Activated naive CD4-positive, alpha-beta T cell treated with anti-CD3 and anti-CD28 coated beads, Interleukin-2, amount 10 ng/mL, durations not matched to agents 7 days and 5 days (primary cell): ENCODE results near the gene PRR5.

ENCODE experiments used
- CTCF ChIA-PET: fragments of 350-600 bp; sonication (Branson Sonifier 250); formaldehyde crosslinking; loops from one replicate; lab custom pipeline; 2021; ENCODE audit warnings: antibody characterized with exemption; lab: Charles Lee
- DNase-seq: peaks from one replicate; pipeline ENCODE4 v3.0.0-alpha.2; 2020
- H3K27ac Mint-ChIP-seq: one replicate; pipeline ENCODE4 v1.8.0; 2021; ENCODE audit warnings: mild to moderate bottlenecking, moderate library complexity, mixed read lengths
- H3K27me3 Mint-ChIP-seq: one replicate; pipeline ENCODE4 v1.8.0; 2021; ENCODE audit warnings: mild to moderate bottlenecking, mixed read lengths
- H3K36me3 Mint-ChIP-seq: one replicate; pipeline ENCODE4 v1.8.0; 2021; ENCODE audit warnings: mixed read lengths
- H3K4me1 Mint-ChIP-seq: one replicate; pipeline ENCODE4 v1.8.0; 2021; ENCODE audit warnings: mixed read lengths
- H3K4me3 Mint-ChIP-seq: one replicate; pipeline ENCODE4 v1.8.0; 2021; ENCODE audit warnings: mild to moderate bottlenecking, moderate library complexity, mixed read lengths
- H3K9me3 Mint-ChIP-seq: one replicate; pipeline ENCODE4 v1.8.0; 2021; ENCODE audit warnings: mixed read lengths

The PRR5 gene

DNA sequence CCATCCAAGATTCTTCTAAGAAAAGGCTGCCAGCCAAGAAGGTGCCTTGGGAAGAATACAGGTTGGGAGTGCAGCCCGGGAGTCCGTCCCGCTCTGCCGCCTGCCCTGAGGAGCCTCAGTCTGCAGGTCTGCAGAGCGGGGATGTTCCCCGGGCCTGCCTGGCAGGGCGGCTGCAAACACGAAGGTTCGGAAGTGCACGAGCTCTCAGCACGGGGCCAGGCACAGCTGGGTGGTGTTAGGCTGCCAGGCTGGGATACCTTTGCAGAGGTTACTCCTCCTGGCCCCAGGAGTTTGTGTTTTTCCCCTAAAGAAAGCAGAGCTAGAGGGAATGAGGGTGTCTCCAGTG lies 9.4 kb upstream of the PRR5 start:
- Mint-ChIP-seq H3K36me3 (no peaks in the 10 kb centered on the region), H3K4me1 (peaks cover under 1% of the 10 kb centered on the region), H3K4me3 (no peak overlapping the region), H3K27ac (no peak overlapping the region), H3K9me3 (no peaks in the 10 kb centered on the region), H3K27me3 (peaks cover 9% of the 10 kb centered on the region)
- DNase-seq = no peak
- CTCF ChIA-PET = no interaction called here

DNA sequence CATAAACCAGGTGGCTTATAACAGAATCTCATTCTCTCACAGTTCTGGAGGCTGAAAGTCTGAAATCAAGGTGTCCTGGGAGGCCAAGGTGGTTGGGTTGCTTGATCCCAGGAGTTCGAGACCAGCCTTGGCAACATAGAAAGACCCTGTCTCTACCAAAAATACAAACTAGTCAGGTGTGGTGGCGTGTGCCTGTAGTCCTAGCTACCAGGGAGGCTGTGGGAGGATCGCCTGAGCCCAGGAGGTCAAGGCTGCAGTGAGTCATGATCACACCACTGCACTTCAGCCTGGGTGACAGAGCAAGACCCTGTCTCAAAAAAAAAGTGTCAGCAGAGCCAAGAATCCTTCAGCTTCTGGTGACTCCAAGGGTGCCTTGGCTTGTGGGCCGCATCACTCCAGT lies 8.9 kb upstream of the PRR5 start:
- CTCF ChIA-PET = no interaction called here
- H3K27ac Mint-ChIP-seq = no peak overlapping the region
- no peaks in the 10 kb centered on the region for H3K36me3 Mint-ChIP-seq
- no peaks in the 10 kb centered on the region for H3K4me1 Mint-ChIP-seq
- H3K4me3 Mint-ChIP-seq = no peak overlapping the region
- DNase-seq = no peak
- H3K9me3 Mint-ChIP-seq = no peaks in the 10 kb centered on the region
- H3K27me3 Mint-ChIP-seq = peaks cover 13% of the 10 kb centered on the region

DNA sequence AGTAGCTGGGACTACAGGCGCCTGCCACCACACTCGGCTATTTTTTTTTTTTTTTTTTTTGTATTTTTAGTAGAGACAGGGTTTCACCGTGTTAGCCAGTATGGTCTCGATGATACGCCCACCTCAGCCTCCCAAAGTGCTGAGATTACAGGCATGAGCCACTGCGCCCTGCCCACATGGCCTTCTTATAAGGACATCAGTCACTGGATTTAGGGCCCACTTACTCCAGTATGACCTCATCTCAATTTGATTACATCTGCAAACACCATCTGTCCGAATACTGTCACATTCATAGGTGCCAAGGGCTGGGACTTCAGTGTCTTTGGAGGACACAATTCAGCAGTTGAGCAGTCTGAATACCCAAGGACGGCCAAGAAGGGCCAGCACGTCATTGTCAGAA lies 8.2 kb upstream of the PRR5 start:
- CTCF ChIA-PET = interaction anchor here (1.0 to 5.6 kb wide), 2 partner anchors 41 to 43 kb away, joined by 4 to 28 read pairs; no protein-coding TSS in a partner anchor
- H3K9me3 Mint-ChIP-seq = no peaks in the 10 kb centered on the region
- no peaks in the 10 kb centered on the region for H3K4me1 Mint-ChIP-seq
- H3K27me3 Mint-ChIP-seq = peaks cover 15% of the 10 kb centered on the region
- H3K36me3 Mint-ChIP-seq = no peaks in the 10 kb centered on the region
- H3K27ac Mint-ChIP-seq = no peak overlapping the region
- DNase-seq = no peak
- no peak overlapping the region for H3K4me3 Mint-ChIP-seq

GRCh38 chr22:44697423-44698141 lies 4.4 kb upstream of the PRR5 start:
- Mint-ChIP-seq H3K9me3 (no peaks in the 10 kb centered on the region), H3K4me3 (no peak overlapping the region), H3K36me3 (no peaks in the 10 kb centered on the region), H3K27ac (no peak overlapping the region), H3K4me1 (peaks cover 9% of the 10 kb centered on the region), H3K27me3 (peaks cover 26% of the 10 kb centered on the region)
- CTCF ChIA-PET = interaction anchor here (1.1 to 5.6 kb wide), 4 partner anchors 13 to 37 kb away, joined by 5 to 28 read pairs (median 8); no protein-coding TSS in a partner anchor
- DNase-seq = peak; percentile 88

DNA sequence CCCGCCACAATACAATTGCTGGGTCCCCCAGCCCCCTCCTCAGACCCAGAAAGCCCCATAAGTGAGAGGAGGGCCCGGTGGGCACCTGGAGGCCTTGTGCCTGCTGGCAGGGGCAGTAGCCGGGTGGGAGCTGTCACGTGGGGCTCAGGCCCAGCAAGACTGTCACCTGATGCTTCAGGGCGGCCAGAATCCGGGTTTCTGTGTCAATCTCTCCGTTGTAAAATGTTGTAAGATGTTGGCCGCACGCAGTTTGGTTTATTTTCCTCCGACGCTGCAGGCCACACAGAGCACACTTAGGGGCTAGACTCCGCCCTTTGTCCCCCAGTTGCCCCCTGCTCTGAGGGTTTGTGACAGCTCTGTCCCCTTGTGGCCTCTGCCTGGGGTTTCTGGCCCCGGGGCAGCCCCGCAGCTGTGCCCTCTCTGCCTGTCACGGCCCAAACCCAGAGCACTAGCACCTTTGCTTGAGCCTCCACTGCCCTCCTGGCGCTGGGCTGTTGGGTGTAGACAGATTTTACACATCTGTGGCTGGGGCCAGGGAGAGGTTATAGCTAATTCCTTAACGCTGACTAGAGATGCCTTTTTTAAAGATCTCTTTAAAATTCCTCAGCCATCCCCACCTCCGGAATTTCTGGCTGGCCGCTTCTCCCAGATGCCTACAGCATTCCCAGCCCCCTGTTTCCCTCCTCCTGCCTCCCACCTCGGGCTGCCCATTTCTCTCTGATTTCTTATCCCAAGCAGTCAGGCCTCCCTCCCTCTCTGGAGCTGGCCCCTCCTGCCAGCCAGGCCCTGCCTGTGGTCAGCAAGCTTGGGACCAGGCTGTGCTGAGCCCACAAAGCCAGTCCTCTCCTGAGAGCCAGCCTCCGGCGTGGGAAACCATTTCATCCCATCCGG lies 3.2 kb upstream of the PRR5 start:
- DNase-seq = no peak
- Mint-ChIP-seq H3K4me3 (no peak overlapping the region), H3K27me3 (peaks cover 37% of the 10 kb centered on the region), H3K36me3 (no peaks in the 10 kb centered on the region), H3K9me3 (no peaks in the 10 kb centered on the region), H3K4me1 (peaks cover 20% of the 10 kb centered on the region), H3K27ac (no peak overlapping the region)
- CTCF ChIA-PET = interaction anchor here (0.9 to 5.6 kb wide), 4 partner anchors 14 to 36 kb away, joined by 3 to 28 read pairs (median 6); no protein-coding TSS in a partner anchor

- Mint-ChIP-seq H3K27me3 (peaks cover 46% of the 10 kb centered on the region), H3K27ac (no peak overlapping the region)
Observed at GRCh38 chr22:44700456-44700855, 1.5 kb upstream of the PRR5 start.

DNA sequence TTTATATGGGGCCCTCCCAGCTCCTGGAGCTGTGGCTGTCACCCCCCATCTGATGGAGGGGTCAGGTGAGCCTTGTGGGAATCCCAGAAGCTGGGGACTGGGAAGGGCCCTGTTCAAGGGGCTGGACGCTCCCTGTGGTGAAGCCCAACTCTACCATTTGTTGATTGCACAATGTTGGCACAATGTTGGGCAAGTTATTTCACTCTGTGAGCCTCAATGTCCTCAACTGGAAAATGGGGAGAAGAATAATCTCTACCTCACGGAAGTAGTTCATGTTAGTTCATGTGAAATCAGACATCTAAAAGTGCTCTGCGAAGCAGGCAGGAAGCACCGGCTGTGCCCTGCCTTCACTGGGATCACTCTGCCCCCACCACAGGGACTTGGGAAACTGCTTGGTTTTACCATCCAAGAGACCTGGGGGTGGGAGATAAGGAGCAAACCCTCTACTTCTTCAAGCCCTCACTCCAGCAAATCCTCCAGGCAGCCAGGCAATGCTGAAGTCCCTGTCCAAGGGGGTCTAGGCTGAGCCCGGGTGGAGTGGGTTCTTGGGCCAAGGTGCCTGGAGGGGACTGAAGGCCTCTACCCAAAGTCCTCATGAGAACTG lies 715 bp upstream of the PRR5 start:
- CTCF ChIA-PET = no interaction called here
- Mint-ChIP-seq H3K4me3 (peak overlapping the region; percentile 60), H3K9me3 (no peaks in the 10 kb centered on the region)

More at GRCh38 chr22:44700456-44700855, 1.5 kb upstream of the PRR5 start:
- CTCF ChIA-PET = interaction anchor here (1.2 kb wide), 1 partner anchor 35 kb away, joined by 7 read pairs; no protein-coding TSS in a partner anchor
- H3K36me3 Mint-ChIP-seq = peaks cover 3% of the 10 kb centered on the region
- H3K4me3 Mint-ChIP-seq = no peak overlapping the region
- peaks cover 21% of the 10 kb centered on the region for H3K4me1 Mint-ChIP-seq
- no peaks in the 10 kb centered on the region for H3K9me3 Mint-ChIP-seq
- no peak for DNase-seq

DNA sequence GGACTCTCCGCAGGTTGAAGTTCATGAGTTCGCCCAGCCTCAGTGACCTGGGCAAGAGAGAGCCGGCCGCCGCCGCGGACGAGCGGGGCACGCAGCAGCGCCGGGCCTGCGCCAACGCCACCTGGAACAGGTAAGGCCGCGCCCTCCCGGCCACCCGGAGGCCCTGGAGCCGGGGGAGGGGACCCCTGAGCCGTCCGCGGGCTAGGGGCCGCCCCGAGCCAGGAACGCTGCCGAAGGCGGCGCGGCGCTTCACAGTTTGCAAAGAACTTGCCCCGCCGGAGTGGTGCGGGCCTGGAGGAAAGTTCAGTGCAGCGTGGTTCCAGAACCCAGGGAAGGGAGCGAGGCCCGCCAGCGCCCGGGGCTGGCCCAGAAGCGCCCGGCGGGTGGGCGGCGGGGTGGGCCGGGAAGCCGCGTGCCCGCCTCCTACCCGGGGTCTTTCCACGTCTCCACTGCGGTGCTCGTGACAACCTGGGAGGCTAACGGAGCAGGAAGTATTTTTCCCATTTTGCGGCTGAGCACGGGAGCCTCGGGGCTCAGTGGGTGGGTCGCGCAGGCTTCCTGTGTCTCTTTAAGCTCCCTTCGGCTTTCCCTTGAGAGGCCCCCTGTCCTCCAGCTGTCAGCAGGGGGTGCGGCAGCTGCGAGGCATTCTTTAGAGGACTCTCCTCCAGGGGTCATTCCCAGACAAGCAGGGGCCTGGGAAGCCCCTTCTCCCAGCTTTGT lies 635 bp downstream of the PRR5 start:
- H3K27me3 Mint-ChIP-seq = peaks cover 37% of the 10 kb centered on the region
- H3K4me3 Mint-ChIP-seq = peak overlapping the region; percentile 70
- H3K27ac Mint-ChIP-seq = no peak overlapping the region
- no peaks in the 10 kb centered on the region for H3K9me3 Mint-ChIP-seq
- peaks cover 3% of the 10 kb centered on the region for H3K36me3 Mint-ChIP-seq
- CTCF ChIA-PET = interaction anchor here (0.6 kb wide), 1 partner anchor 51 kb away, joined by 3 read pairs; no protein-coding TSS in a partner anchor
- peaks cover 21% of the 10 kb centered on the region for H3K4me1 Mint-ChIP-seq
- DNase-seq = peak; percentile 52

More for the DNA sequence above, 715 bp upstream of the PRR5 start:
- peaks cover 3% of the 10 kb centered on the region for H3K36me3 Mint-ChIP-seq
- H3K27me3 Mint-ChIP-seq = peaks cover 43% of the 10 kb centered on the region
- H3K27ac Mint-ChIP-seq = peak overlapping the region; percentile 81
- DNase-seq = no peak
- peaks cover 21% of the 10 kb centered on the region for H3K4me1 Mint-ChIP-seq

GRCh38 chr22:44703255-44703870 lies 1.4 kb downstream of the PRR5 start:
- peaks cover 21% of the 10 kb centered on the region for H3K4me1 Mint-ChIP-seq
- DNase-seq = no peak
- peak overlapping the region; percentile 70 for H3K4me3 Mint-ChIP-seq
- H3K27me3 Mint-ChIP-seq = peaks cover 31% of the 10 kb centered on the region
- no peak overlapping the region for H3K27ac Mint-ChIP-seq
- CTCF ChIA-PET = interaction anchor here (0.6 kb wide), 1 partner anchor 50 kb away, joined by 3 read pairs; no protein-coding TSS in a partner anchor
- peaks cover 3% of the 10 kb centered on the region for H3K36me3 Mint-ChIP-seq
- H3K9me3 Mint-ChIP-seq = no peaks in the 10 kb centered on the region

DNA sequence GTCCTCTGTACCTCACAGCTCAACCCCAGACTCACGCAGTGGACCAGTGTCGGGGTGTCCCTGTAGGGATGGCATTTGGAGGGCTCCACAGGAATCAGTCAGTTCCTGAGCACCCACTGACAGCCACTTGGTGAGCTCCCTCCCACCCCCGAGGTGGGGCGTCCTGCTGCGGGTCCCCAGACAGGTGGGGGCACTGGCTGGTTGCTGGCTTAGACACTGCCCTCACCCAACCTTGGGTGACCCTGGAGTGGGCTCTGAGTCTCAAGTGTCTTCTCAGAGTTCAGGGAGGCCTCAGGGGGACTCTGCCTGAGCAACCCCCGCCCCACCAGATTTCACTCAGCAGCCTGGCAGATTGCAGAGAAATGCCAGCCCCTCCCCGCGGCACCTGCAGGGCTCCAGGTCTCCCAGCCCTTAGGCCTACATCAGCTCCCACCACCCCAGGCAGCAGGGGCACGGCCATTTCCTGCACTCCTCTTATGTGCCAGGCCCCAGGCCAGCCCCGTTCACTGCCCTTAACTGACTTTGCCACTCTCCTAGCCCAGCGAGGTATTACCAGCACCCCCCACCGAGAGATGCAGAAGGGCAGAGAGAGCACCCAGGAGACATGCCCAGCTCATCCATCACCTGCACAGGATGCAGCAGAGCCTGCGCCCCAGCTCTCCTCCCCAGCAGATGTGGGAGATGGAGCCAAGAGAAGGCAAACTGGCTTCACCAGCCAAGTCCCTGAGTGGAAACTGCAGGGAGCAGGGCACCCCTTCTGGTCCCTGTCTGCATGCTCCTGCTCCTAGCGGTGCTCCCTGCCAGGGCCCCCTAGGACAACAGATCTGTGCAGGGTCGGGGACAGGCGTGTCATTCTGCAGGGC lies 2.4 kb downstream of the PRR5 start:
- Mint-ChIP-seq H3K9me3 (no peaks in the 10 kb centered on the region), H3K4me1 (peaks cover 25% of the 10 kb centered on the region), H3K27me3 (peaks cover 25% of the 10 kb centered on the region), H3K27ac (no peak overlapping the region), H3K4me3 (peak overlapping the region; percentile 70), H3K36me3 (peaks cover 3% of the 10 kb centered on the region)
- CTCF ChIA-PET = interaction anchor here (1.2 kb wide), 1 partner anchor 31 kb away, joined by 4 read pairs; no protein-coding TSS in a partner anchor
- DNase-seq = no peak

GRCh38 chr22:44705022-44705297 lies 3.0 kb downstream of the PRR5 start:
- CTCF ChIA-PET = interaction anchor here (1.2 kb wide), 1 partner anchor 30 kb away, joined by 4 read pairs; no protein-coding TSS in a partner anchor
- Mint-ChIP-seq H3K4me3 (no peak overlapping the region), H3K36me3 (peaks cover 3% of the 10 kb centered on the region), H3K27ac (no peak overlapping the region), H3K27me3 (peaks cover 23% of the 10 kb centered on the region), H3K9me3 (no peaks in the 10 kb centered on the region), H3K4me1 (peaks cover 29% of the 10 kb centered on the region)
- no peak for DNase-seq

DNA sequence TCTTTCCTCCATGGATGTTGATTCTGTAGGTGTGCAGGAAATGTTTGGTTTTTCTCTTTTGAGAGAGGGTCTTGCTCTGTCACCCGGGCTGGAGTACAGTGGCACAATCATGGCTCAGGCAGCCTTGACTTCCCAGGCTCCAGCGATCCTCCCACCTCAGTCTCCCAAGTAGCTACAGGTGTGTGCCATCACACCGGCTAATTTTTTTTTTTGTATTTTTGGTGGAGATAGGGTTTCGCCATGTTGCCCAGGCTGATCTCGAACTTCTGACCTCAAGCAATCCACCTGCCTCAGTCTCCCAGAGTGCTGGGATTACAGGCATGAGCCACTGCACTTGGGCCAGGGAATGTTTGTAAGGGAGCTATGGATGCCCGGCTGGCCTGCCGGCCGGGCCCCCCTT lies 4.5 kb downstream of the PRR5 start:
- Mint-ChIP-seq H3K4me3 (no peak overlapping the region), H3K27me3 (peaks cover 23% of the 10 kb centered on the region), H3K4me1 (peaks cover 32% of the 10 kb centered on the region), H3K36me3 (peaks cover 3% of the 10 kb centered on the region), H3K27ac (no peak overlapping the region), H3K9me3 (no peaks in the 10 kb centered on the region)
- DNase-seq = no peak
- CTCF ChIA-PET = no interaction called here
